ENCODE results near the gene ZNF440.

ZNF440 gene

GRCh38 chr19:11882606-11883005 is 68.5 kb downstream of the ZNF440 start:
- Histone ChIP-seq H3K4me1 (ENCODE audit: low read length) (no peaks in the 10 kb centered on the region), H3K9me2 (replicated peaks; ENCODE audit: insufficient read depth, low read length) (no peaks in the 10 kb centered on the region), H3K9me3 (replicated peaks; ENCODE audit: insufficient read depth, low read length) (no peaks in the 10 kb centered on the region), H3K4me2 (ENCODE audit: low read depth, low read length) (no peak overlapping the region), H3F3A (ENCODE audit: insufficient read depth, low read length) (no peaks in the 10 kb centered on the region), H3K27ac (ENCODE audit: low read length) (no peak overlapping the region), H4K20me1 (ENCODE audit: insufficient read depth, low read length) (no peaks in the 10 kb centered on the region), H3K27me3 (replicated peaks; ENCODE audit: insufficient read depth, low read length) (no peaks in the 10 kb centered on the region), H3K4me3 (ENCODE audit: low read length) (no peak overlapping the region), H3K36me3 (replicated peaks; ENCODE audit: insufficient read depth, low read length) (no peaks in the 10 kb centered on the region), H3K9ac (ENCODE audit: low read length) (no peak overlapping the region), H3K79me2 (ENCODE audit: low read length) (no peaks in the 10 kb centered on the region), H2AFZ (ENCODE audit: low read length) (no peak overlapping the region)
- no peak for DNase-seq
- no peak for TF ChIP-seq EZH2 (optimal IDR thresholded peaks at IDR 0.05; ENCODE audit: low read depth, low read length)
- TF ChIP-seq, protein P1, sequence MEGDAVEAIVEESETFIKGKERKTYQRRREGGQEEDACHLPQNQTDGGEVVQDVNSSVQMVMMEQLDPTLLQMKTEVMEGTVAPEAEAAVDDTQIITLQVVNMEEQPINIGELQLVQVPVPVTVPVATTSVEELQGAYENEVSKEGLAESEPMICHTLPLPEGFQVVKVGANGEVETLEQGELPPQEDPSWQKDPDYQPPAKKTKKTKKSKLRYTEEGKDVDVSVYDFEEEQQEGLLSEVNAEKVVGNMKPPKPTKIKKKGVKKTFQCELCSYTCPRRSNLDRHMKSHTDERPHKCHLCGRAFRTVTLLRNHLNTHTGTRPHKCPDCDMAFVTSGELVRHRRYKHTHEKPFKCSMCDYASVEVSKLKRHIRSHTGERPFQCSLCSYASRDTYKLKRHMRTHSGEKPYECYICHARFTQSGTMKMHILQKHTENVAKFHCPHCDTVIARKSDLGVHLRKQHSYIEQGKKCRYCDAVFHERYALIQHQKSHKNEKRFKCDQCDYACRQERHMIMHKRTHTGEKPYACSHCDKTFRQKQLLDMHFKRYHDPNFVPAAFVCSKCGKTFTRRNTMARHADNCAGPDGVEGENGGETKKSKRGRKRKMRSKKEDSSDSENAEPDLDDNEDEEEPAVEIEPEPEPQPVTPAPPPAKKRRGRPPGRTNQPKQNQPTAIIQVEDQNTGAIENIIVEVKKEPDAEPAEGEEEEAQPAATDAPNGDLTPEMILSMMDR (IDR thresholded peaks at IDR 0.05; ENCODE audit: low read length): no peak
- no peak for TF ChIP-seq EZH2phosphoT487 (IDR thresholded peaks at IDR 0.05; ENCODE audit: low read length)
